HEK293T (cell line): Measurements from ENCODE around the gene PGGHG.

Experiments
- ELF4 ChIP-seq: fragments of 450-650 bp; IDR thresholded peaks from 2 replicates; pipeline ENCODE4 v1.6.1; 2017; ENCODE audit warnings: antibody characterized with exemption
- FOXA1 ChIP-seq: fragments of 450-650 bp; IDR thresholded peaks from 2 replicates; pipeline ENCODE4 v1.6.1; 2016; ENCODE audit warnings: mild to moderate bottlenecking
- FOXK2 ChIP-seq: fragments of 450-650 bp; IDR thresholded peaks from 2 replicates; pipeline ENCODE4 v1.6.1; 2016; ENCODE audit warnings: mild to moderate bottlenecking
- HDGF ChIP-seq: fragments of 450-650 bp; IDR thresholded peaks from 2 replicates; pipeline ENCODE4 v1.6.1; 2017; ENCODE audit warnings: antibody characterized with exemption, borderline replicate concordance
- L3MBTL2 ChIP-seq: fragments of 450-650 bp; conservative IDR thresholded peaks from 2 replicates; pipeline ENCODE4 v1.6.1; 2016; ENCODE audit warnings: mild to moderate bottlenecking
- LEF1 ChIP-seq: fragments of 450-650 bp; IDR thresholded peaks from 2 replicates; pipeline ENCODE4 v1.6.1; 2017; ENCODE audit warnings: mild to moderate bottlenecking, borderline replicate concordance
- PKNOX1 ChIP-seq: fragments of 450-650 bp; IDR thresholded peaks from 2 replicates; pipeline ENCODE4 v1.6.1; 2016
- SP1 ChIP-seq: fragments of 450-650 bp; IDR thresholded peaks from 2 replicates; pipeline ENCODE4 v1.6.1; 2017
- ZNF384 ChIP-seq: fragments of 450-650 bp; IDR thresholded peaks from 2 replicates; pipeline ENCODE4 v1.6.1; 2016

GRCh38 chr11:342328-342727 is 53.4 kb downstream of the PGGHG start:
- TF ChIP-seq FOXK2 (no peak), L3MBTL2 (no peak), SP1 (no peak), ELF4 (no peak), FOXA1 (no peak), ZNF384 (no peak), PKNOX1 (no peak), LEF1 (no peak), HDGF (no peak)
